PC-3 (cell line): ENCODE data around the gene CEP152. TPM values are rescaled to one million over a fixed set of nuclear protein-coding genes. Genes with fewer than 3 reads are reported as not detected.
A peak's percentile ranks its signal among the peaks of the same experiment; 100 is the strongest.
"Not testable (repeated sequence)": the region's sequence is repeated elsewhere in the genome, so short reads cannot be mapped to it uniquely, and the experiment has no call there.

Source experiments
- ATAC-seq: fragments of 200-7000 bp; cut with Tn5 transposase; 2 replicates; pipeline ENCODE4 v1.9.1; 2020; ENCODE audit warnings: mild to moderate bottlenecking, moderate library complexity
- BruUV-seq: library from RNA; stranded (reverse); fragments of 400-500 nt; replicated peaks from 2 replicates; lab custom pipeline; 2021; lab: Mats Ljungman, UMichigan
- CTCF ChIA-PET: fragments of 300-600 bp; sonication (Branson Sonifier 250); formaldehyde crosslinking; loops from one replicate; lab custom pipeline; 2022; ENCODE audit warnings: antibody characterized with exemption; lab: Charles Lee
- POLR2A ChIA-PET: fragments of 300-600 bp; sonication (Branson Sonifier 250); formaldehyde crosslinking; loops from one replicate; lab custom pipeline; 2022; ENCODE audit warnings: antibody characterized with exemption; ENCODE audit not compliant: unreplicated experiment; lab: Charles Lee
- DNase-seq: peaks from one replicate; pipeline ENCODE4 v3.0.0-alpha.2; 2015
- H2AFZ ChIP-seq: fragments of 300-600 bp; sonication (generic); 2 replicates; pipeline ENCODE4 v1.6.0; 2016; ENCODE audit warnings: antibody characterized with exemption, low read length
- H3F3A ChIP-seq: fragments of 300-600 bp; sonication (generic); one replicate; pipeline ENCODE4 v1.6.0; 2017; ENCODE audit warnings: antibody characterized with exemption, low read length, control low read depth, mild to moderate bottlenecking; ENCODE audit not compliant: unreplicated experiment
- H3K27ac ChIP-seq: fragments of 300-600 bp; sonication (generic); 2 replicates; pipeline ENCODE4 v1.5.1; 2016; ENCODE audit warnings: mild to moderate bottlenecking, low read length
- H3K27me3 ChIP-seq: fragments of 300-600 bp; sonication (generic); 2 replicates; pipeline ENCODE4 v1.6.1; 2016; ENCODE audit warnings: low read length, mixed read lengths
- H3K36me3 ChIP-seq: fragments of 300-600 bp; sonication (generic); 2 replicates; pipeline ENCODE4 v1.6.1; 2016; ENCODE audit warnings: low read depth, mixed run types, low read length, mixed read lengths
- H3K4me1 ChIP-seq: fragments of 300-600 bp; sonication (generic); 2 replicates; pipeline ENCODE4 v1.5.1; 2016; ENCODE audit warnings: low read length; ENCODE audit not compliant: insufficient read depth
- H3K4me2 ChIP-seq: fragments of 300-600 bp; sonication (generic); 2 replicates; pipeline ENCODE4 v1.6.0; 2016; ENCODE audit warnings: low read length
- H3K4me3 ChIP-seq: fragments of 300-600 bp; sonication (generic); 2 replicates; pipeline ENCODE4 v1.5.1; 2016; ENCODE audit warnings: mild to moderate bottlenecking, low read length, mixed read lengths
- H3K79me2 ChIP-seq: fragments of 300-600 bp; sonication (generic); 2 replicates; pipeline ENCODE4 v1.6.1; 2017; ENCODE audit warnings: low read length, mixed read lengths
- H3K9ac ChIP-seq: fragments of 300-600 bp; sonication (generic); 2 replicates; pipeline ENCODE4 v1.6.0; 2016; ENCODE audit warnings: mild to moderate bottlenecking, low read length
- H3K9me2 ChIP-seq: fragments of 300-600 bp; sonication (generic); replicated peaks from 2 replicates; pipeline ENCODE4 v1.6.1; 2016; ENCODE audit warnings: mixed run types, low read length, mixed read lengths
- H3K9me3 ChIP-seq: fragments of 300-600 bp; sonication (generic); 2 replicates; pipeline ENCODE4 v1.6.1; 2016; ENCODE audit warnings: low read length, mixed read lengths
- H4K20me1 ChIP-seq: fragments of 300-600 bp; sonication (generic); 2 replicates; pipeline ENCODE4 v1.6.1; 2016; ENCODE audit warnings: low read length, mixed read lengths
- CTCF ChIP-seq: fragments of 300-600 bp; sonication (generic); conservative IDR thresholded peaks from 2 replicates; pipeline ENCODE4 v1.5.1; 2017; ENCODE audit warnings: antibody characterized with exemption, low read depth, mild to moderate bottlenecking, low read length
- EZH2 ChIP-seq: fragments of 300-600 bp; sonication (generic); IDR thresholded peaks from one replicate; pipeline ENCODE4 v1.6.1; 2017; ENCODE audit warnings: antibody characterized with exemption, mild to moderate bottlenecking, low read length; ENCODE audit not compliant: unreplicated experiment
- EZH2phosphoT487 ChIP-seq: fragments of 300-600 bp; sonication (generic); IDR thresholded peaks from 2 replicates; pipeline ENCODE4 v1.6.1; 2018; ENCODE audit warnings: mild to moderate bottlenecking, antibody characterized with exemption, low read length, borderline replicate concordance
- intact Hi-C: fragments of 100-400 bp; cut with micrococcal nuclease; formaldehyde crosslinking; loops from 2 replicates; pipeline ENCODE4 v1.9.0; 2023
- total RNA-seq: library from RNA; depleted of rRNA; stranded (reverse); fragments of >200 nt; gene quantifications from 2 replicates; pipeline ENCODE4 v1.2.3, GENCODE V29; 2014

CEP152 gene
- total RNA-seq, 1 experiment from 2014 or later = 7.5 TPM

GRCh38 chr15:48794697-48795134 is 16.2 kb downstream of the CEP152 start:
- TF ChIP-seq EZH2 = no peak
- no peak for TF ChIP-seq EZH2phosphoT487
- ATAC-seq (no peak), DNase-seq (peak; percentile 29)
- Histone ChIP-seq H3K9me2 (no peaks in the 10 kb centered on the region), H3K36me3 (peaks cover 12% of the 10 kb centered on the region), H4K20me1 (no peaks in the 10 kb centered on the region), H3K79me2 (peaks cover 22% of the 10 kb centered on the region), H3K27me3 (no peaks in the 10 kb centered on the region), H2AFZ (no peak overlapping the region), H3K27ac (peak overlapping the region; percentile 24; the same call in 1 of the 2 replicates), H3K4me1 (peaks cover 36% of the 10 kb centered on the region), H3K9me3 (no peaks in the 10 kb centered on the region), H3K9ac (no peak overlapping the region), H3F3A (peaks cover 4% of the 10 kb centered on the region), H3K4me3 (no peak overlapping the region), H3K4me2 (no peak overlapping the region)
- BruUV-seq = no TSS peak
- ChIA-PET POLR2A (no interaction called here), CTCF (no interaction called here)
- intact Hi-C loops = no loop called here

DNA sequence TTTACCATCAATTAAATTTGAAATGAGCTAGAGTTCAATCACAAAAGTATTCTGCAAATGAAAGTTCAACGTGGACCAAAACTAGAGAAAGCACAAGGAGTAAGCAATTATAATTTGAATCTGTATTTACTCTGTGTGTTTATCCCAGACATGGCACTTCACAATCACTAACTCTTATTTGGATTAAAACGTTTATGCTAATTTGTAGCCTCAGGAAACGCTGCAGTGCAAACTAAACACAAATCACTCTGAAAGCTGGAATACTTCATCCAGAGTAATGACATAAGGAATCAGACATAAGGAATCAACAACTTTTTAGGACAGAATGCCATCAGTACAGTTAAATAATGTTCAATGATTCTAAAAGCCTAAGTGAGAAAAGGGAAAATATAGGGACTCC is 18.5 kb downstream of the CEP152 start:
- peaks cover 27% of the 10 kb centered on the region for H3K4me1 ChIP-seq
- no TSS peak for BruUV-seq

GRCh38 chr15:48790466-48791115 is 20.3 kb downstream of the CEP152 start:
- DNase-seq, H3K27me3 ChIP-seq, H3K4me2 ChIP-seq, intact Hi-C loops, ATAC-seq, H3K79me2 ChIP-seq, CTCF ChIA-PET, H3K9ac ChIP-seq, H2AFZ ChIP-seq, H3K9me3 ChIP-seq, H3K4me3 ChIP-seq, H3K9me2 ChIP-seq, H3K27ac ChIP-seq, BruUV-seq, H4K20me1 ChIP-seq, POLR2A ChIA-PET, H3F3A ChIP-seq: not testable (repeated sequence)
- Histone ChIP-seq H3K36me3 (peaks cover 18% of the 10 kb centered on the region), H3K4me1 (peaks cover 11% of the 10 kb centered on the region)

More for the DNA sequence above, 18.5 kb downstream of the CEP152 start:
- POLR2A ChIA-PET = no interaction called here
- Histone ChIP-seq H3K9ac (no peak overlapping the region), H3K4me3 (no peak overlapping the region), H3K4me2 (no peak overlapping the region), H3K27me3 (no peaks in the 10 kb centered on the region), H3F3A (peaks cover 3% of the 10 kb centered on the region), H3K27ac (no peak overlapping the region), H3K9me2 (no peaks in the 10 kb centered on the region), H4K20me1 (no peaks in the 10 kb centered on the region), H2AFZ (no peak overlapping the region), H3K79me2 (0 out of 2 replicates have a peak, but pooled peaks cover under 1% of the 10 kb centered on the region), H3K9me3 (no peaks in the 10 kb centered on the region), H3K36me3 (peaks cover 22% of the 10 kb centered on the region)
- intact Hi-C loops = no loop called here
- CTCF ChIA-PET = no interaction called here
- DNase-seq = no peak
- ATAC-seq = no peak
- TF ChIP-seq CTCF = no peak
- no peak for TF ChIP-seq EZH2
- no peak for TF ChIP-seq EZH2phosphoT487
